HG03135 (cell line): Measurements from ENCODE around the gene BRWD1.

Experiments used
- ATAC-seq: cut with Tn5 transposase; IDR thresholded peaks from one replicate; pipeline ENCODE4 v1.9.1; 2021; ENCODE audit warnings: mild to moderate bottlenecking, moderate library complexity; ENCODE audit not compliant: unreplicated experiment

BRWD1 gene

GRCh38 chr21:39330001-39330400 lies 16.6 kb upstream of the BRWD1 start:
- ATAC-seq: no peak

- ATAC-seq: no peak
Measured at GRCh38 chr21:39327727-39328126, 14.3 kb upstream of the BRWD1 start.

GRCh38 chr21:39326607-39327307 lies 13.3 kb upstream of the BRWD1 start:
- ATAC-seq: no peak

GRCh38 chr21:39325458-39325857 lies 12.0 kb upstream of the BRWD1 start:
- no peak for ATAC-seq

- no peak for ATAC-seq
Measured at GRCh38 chr21:39321424-39321823, 8.0 kb upstream of the BRWD1 start.

GRCh38 chr21:39319814-39320332 lies 6.4 kb upstream of the BRWD1 start:
- no peak for ATAC-seq

GRCh38 chr21:39319251-39319756 lies 5.9 kb upstream of the BRWD1 start:
- no peak for ATAC-seq

GRCh38 chr21:39318091-39318959 lies 4.9 kb upstream of the BRWD1 start:
- ATAC-seq: no peak

GRCh38 chr21:39317134-39318090 lies 4.0 kb upstream of the BRWD1 start:
- ATAC-seq: no peak

GRCh38 chr21:39316729-39317128 lies 3.3 kb upstream of the BRWD1 start:
- ATAC-seq: no peak

- ATAC-seq: no peak
Measured at GRCh38 chr21:39315603-39316445, 2.4 kb upstream of the BRWD1 start.

- peak; percentile 14 for ATAC-seq
Measured at GRCh38 chr21:39314143-39315027, 953 bp upstream of the BRWD1 start.

- ATAC-seq: peak; percentile 21
Measured at GRCh38 chr21:39313042-39313570, 326 bp downstream of the BRWD1 start.

- ATAC-seq: peak; percentile 62
Measured at GRCh38 chr21:39312112-39313041, 1.1 kb downstream of the BRWD1 start.

- no peak for ATAC-seq
Measured at GRCh38 chr21:39311164-39311563, 2.3 kb downstream of the BRWD1 start.

GRCh38 chr21:39307466-39307865 lies 6.0 kb downstream of the BRWD1 start:
- ATAC-seq: no peak

- no peak for ATAC-seq
Measured at GRCh38 chr21:39300587-39300986, 12.8 kb downstream of the BRWD1 start.
